ENCODE data around the gene MED12L. TPM values are rescaled to one million over a fixed set of nuclear protein-coding genes. Genes with fewer than 3 reads are reported as not detected.
A peak's percentile ranks its signal among the peaks of the same experiment; 100 is the strongest.

Gene MED12L
- total and polyA plus RNA-seq, 2 donors (not counting 1 experiment from before 2014, with no cell fraction given), result 0.94 to 4.3 TPM

GRCh38 chr3:151135541-151136337 lies 50.3 kb downstream of the MED12L start:
- peak in 1 of 2 donors; percentile 1 for DNase-seq (ENCODE audit: low read depth in 2 of 2)
- no peaks in the 10 kb centered on the region for H4K20me1 ChIP-seq (ENCODE audit: control insufficient read depth, extremely low read depth, insufficient read depth, low read length)
- no peak for TF ChIP-seq EZH2 (IDR thresholded peaks at IDR 0.05; ENCODE audit: low read length, missing control alignments)
- TF ChIP-seq, protein P1, sequence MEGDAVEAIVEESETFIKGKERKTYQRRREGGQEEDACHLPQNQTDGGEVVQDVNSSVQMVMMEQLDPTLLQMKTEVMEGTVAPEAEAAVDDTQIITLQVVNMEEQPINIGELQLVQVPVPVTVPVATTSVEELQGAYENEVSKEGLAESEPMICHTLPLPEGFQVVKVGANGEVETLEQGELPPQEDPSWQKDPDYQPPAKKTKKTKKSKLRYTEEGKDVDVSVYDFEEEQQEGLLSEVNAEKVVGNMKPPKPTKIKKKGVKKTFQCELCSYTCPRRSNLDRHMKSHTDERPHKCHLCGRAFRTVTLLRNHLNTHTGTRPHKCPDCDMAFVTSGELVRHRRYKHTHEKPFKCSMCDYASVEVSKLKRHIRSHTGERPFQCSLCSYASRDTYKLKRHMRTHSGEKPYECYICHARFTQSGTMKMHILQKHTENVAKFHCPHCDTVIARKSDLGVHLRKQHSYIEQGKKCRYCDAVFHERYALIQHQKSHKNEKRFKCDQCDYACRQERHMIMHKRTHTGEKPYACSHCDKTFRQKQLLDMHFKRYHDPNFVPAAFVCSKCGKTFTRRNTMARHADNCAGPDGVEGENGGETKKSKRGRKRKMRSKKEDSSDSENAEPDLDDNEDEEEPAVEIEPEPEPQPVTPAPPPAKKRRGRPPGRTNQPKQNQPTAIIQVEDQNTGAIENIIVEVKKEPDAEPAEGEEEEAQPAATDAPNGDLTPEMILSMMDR (conservative IDR thresholded peaks at IDR 0.05 in 1 of 2, IDR thresholded peaks at IDR 0.05 in 1 of 2; ENCODE audit: low read depth in 1 of 2, low read length in 2 of 2), result no peak
- H3K27ac ChIP-seq (ENCODE audit: insufficient read depth, low read length), result no peak overlapping the region
- H2AFZ ChIP-seq (ENCODE audit: low read length), result no peak overlapping the region
- H3K9me3 ChIP-seq (ENCODE audit: control insufficient read depth, insufficient read depth, low read depth, low read length), result no peaks in the 10 kb centered on the region
- H3K79me2 ChIP-seq (ENCODE audit: control insufficient read depth, insufficient read depth, low read length), result no peaks in the 10 kb centered on the region
- no peak overlapping the region for H3K9ac ChIP-seq (ENCODE audit: insufficient read depth, low read length)
- no peaks in the 10 kb centered on the region for H3K36me3 ChIP-seq (ENCODE audit: control insufficient read depth, insufficient read depth, low read length)
- peaks cover 2% of the 10 kb centered on the region for H3K27me3 ChIP-seq (ENCODE audit: control insufficient read depth, insufficient read depth, low read length)
- no peaks in the 10 kb centered on the region for H3K4me1 ChIP-seq (ENCODE audit: control insufficient read depth, extremely low read depth, insufficient read depth, low read length)
- no peak overlapping the region for H3K4me3 ChIP-seq (replicated peaks in 1 of 4; ENCODE audit: control extremely low read depth in 1 of 4, insufficient read depth in 1 of 4, low read depth in 3 of 4, low read length in 4 of 4)
- H3K4me2 ChIP-seq (ENCODE audit: extremely low read depth, insufficient read depth, low read length), result no peak overlapping the region

- no peak overlapping the region for H3K27ac ChIP-seq (ENCODE audit: insufficient read depth, low read length)
- H4K20me1 ChIP-seq (ENCODE audit: control insufficient read depth, extremely low read depth, insufficient read depth, low read length), result no peaks in the 10 kb centered on the region
- H3K9ac ChIP-seq (ENCODE audit: insufficient read depth, low read length), result no peak overlapping the region
- TF ChIP-seq, protein P1 (conservative IDR thresholded peaks at IDR 0.05 in 1 of 2, IDR thresholded peaks at IDR 0.05 in 1 of 2; ENCODE audit: low read depth in 1 of 2, low read length in 2 of 2), result no peak
- no peak for TF ChIP-seq EZH2 (IDR thresholded peaks at IDR 0.05; ENCODE audit: low read length, missing control alignments)
- no peaks in the 10 kb centered on the region for H3K36me3 ChIP-seq (ENCODE audit: control insufficient read depth, insufficient read depth, low read length)
- no peaks in the 10 kb centered on the region for H3K79me2 ChIP-seq (ENCODE audit: control insufficient read depth, insufficient read depth, low read length)
- H3K4me3 ChIP-seq (replicated peaks in 1 of 4; ENCODE audit: control extremely low read depth in 1 of 4, insufficient read depth in 1 of 4, low read depth in 3 of 4, low read length in 4 of 4), result no peak overlapping the region
- H3K4me2 ChIP-seq (ENCODE audit: extremely low read depth, insufficient read depth, low read length), result no peak overlapping the region
- peaks cover 6% of the 10 kb centered on the region for H3K4me1 ChIP-seq (ENCODE audit: control insufficient read depth, extremely low read depth, insufficient read depth, low read length)
- no peaks in the 10 kb centered on the region for H3K9me3 ChIP-seq (ENCODE audit: control insufficient read depth, insufficient read depth, low read depth, low read length)
- no peak overlapping the region for H2AFZ ChIP-seq (ENCODE audit: low read length)
- DNase-seq (ENCODE audit: low read depth in 2 of 2), result no peak
- no peaks in the 10 kb centered on the region for H3K27me3 ChIP-seq (ENCODE audit: control insufficient read depth, insufficient read depth, low read length)
Measured at GRCh38 chr3:151142929-151143328, 57.5 kb downstream of the MED12L start.

DNA sequence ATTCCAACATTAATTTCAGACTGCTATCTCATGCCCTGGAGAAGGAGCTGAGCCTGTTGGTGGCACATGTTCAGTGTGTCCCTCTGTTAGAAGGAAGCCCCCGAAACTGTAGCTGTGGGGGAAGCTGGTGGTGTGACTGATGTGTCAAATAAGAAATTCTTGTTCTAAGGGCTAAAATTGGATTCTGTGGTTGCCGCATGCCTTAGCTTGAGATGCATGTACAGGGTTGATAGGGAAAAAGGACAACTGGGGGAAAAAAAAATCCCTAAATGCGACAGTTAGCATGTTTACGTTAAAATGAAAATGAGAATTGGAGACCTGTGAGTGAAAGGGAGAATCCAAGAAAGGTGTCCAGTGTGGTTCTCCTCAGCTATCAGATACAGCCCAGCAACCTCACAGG lies 58.6 kb downstream of the MED12L start:
- H3K27ac ChIP-seq (ENCODE audit: insufficient read depth, low read length), result no peak overlapping the region

More for the DNA sequence above, 58.6 kb downstream of the MED12L start:
- TF ChIP-seq, protein P1 (conservative IDR thresholded peaks at IDR 0.05 in 1 of 2, IDR thresholded peaks at IDR 0.05 in 1 of 2; ENCODE audit: low read depth in 1 of 2, low read length in 2 of 2), result no peak
- TF ChIP-seq EZH2 (IDR thresholded peaks at IDR 0.05; ENCODE audit: low read length, missing control alignments), result no peak
- Histone ChIP-seq H3K36me3 (ENCODE audit: control insufficient read depth, insufficient read depth, low read length) (no peaks in the 10 kb centered on the region), H4K20me1 (ENCODE audit: control insufficient read depth, extremely low read depth, insufficient read depth, low read length) (no peaks in the 10 kb centered on the region), H3K9ac (ENCODE audit: insufficient read depth, low read length) (no peak overlapping the region), H3K4me2 (ENCODE audit: extremely low read depth, insufficient read depth, low read length) (no peak overlapping the region), H3K4me1 (ENCODE audit: control insufficient read depth, extremely low read depth, insufficient read depth, low read length) (peaks cover 6% of the 10 kb centered on the region), H3K4me3 (replicated peaks in 1 of 4; ENCODE audit: control extremely low read depth in 1 of 4, insufficient read depth in 1 of 4, low read depth in 3 of 4, low read length in 4 of 4) (no peak overlapping the region), H3K27me3 (ENCODE audit: control insufficient read depth, insufficient read depth, low read length) (no peaks in the 10 kb centered on the region), H3K79me2 (ENCODE audit: control insufficient read depth, insufficient read depth, low read length) (no peaks in the 10 kb centered on the region), H3K9me3 (ENCODE audit: control insufficient read depth, insufficient read depth, low read depth, low read length) (no peaks in the 10 kb centered on the region), H2AFZ (ENCODE audit: low read length) (no peak overlapping the region)
- no peak for DNase-seq (ENCODE audit: low read depth in 2 of 2)

All from fibroblast of lung (primary cell).